SW 1271 (cell line): ENCODE data around the gene EZR.

Experiments used
- DNase-seq, 2 experiments: peaks; one replicate each; lab custom pipeline; 2025; lab: John Stamatoyannopoulos, UW

EZR gene

GRCh38 chr6:158817728-158818580 is 1.2 kb downstream of the EZR start:
- DNase-seq: peak; percentile 34 to 62

- peak in 1 of 2 experiments; percentile 25 for DNase-seq
These were observed 2.1 kb downstream of the EZR start for GRCh38 chr6:158816803-158817727.

GRCh38 chr6:158816329-158816728 is 2.8 kb downstream of the EZR start:
- DNase-seq: no peak

GRCh38 chr6:158815907-158816306 is 3.3 kb downstream of the EZR start:
- no peak for DNase-seq

GRCh38 chr6:158815379-158815724 is 3.8 kb downstream of the EZR start:
- DNase-seq: no peak

- DNase-seq: no peak
These were observed 6.1 kb downstream of the EZR start for GRCh38 chr6:158813032-158813431.

GRCh38 chr6:158812611-158813010 is 6.6 kb downstream of the EZR start:
- no peak for DNase-seq

- no peak for DNase-seq
These were observed 8.7 kb downstream of the EZR start for GRCh38 chr6:158810155-158811095.

- no peak for DNase-seq
These were observed 10.1 kb downstream of the EZR start for GRCh38 chr6:158808941-158809678.

GRCh38 chr6:158808442-158808833 is 10.7 kb downstream of the EZR start:
- no peak for DNase-seq

- DNase-seq: no peak
These were observed 11.4 kb downstream of the EZR start for GRCh38 chr6:158807515-158808441.

GRCh38 chr6:158805698-158806377 is 13.3 kb downstream of the EZR start:
- no peak for DNase-seq

GRCh38 chr6:158804207-158804606 is 15.0 kb downstream of the EZR start:
- DNase-seq: no peak

GRCh38 chr6:158803733-158804143 is 15.4 kb downstream of the EZR start:
- DNase-seq: peak in 1 of 2 experiments; percentile 17

- DNase-seq: no peak
These were observed 17.4 kb downstream of the EZR start for GRCh38 chr6:158801655-158802294.

GRCh38 chr6:158799051-158799792 is 19.9 kb downstream of the EZR start:
- no peak for DNase-seq

GRCh38 chr6:158798311-158798710 is 20.9 kb downstream of the EZR start:
- no peak for DNase-seq
